HG03469 (cell line): ENCODE results near the gene DMGDH.

ENCODE experiments used
- ATAC-seq: cut with Tn5 transposase; IDR thresholded peaks from one replicate; pipeline ENCODE4 v1.9.1; 2021; ENCODE audit warnings: mild to moderate bottlenecking, moderate library complexity, moderate number of reproducible peaks; ENCODE audit not compliant: unreplicated experiment

DMGDH gene

DNA sequence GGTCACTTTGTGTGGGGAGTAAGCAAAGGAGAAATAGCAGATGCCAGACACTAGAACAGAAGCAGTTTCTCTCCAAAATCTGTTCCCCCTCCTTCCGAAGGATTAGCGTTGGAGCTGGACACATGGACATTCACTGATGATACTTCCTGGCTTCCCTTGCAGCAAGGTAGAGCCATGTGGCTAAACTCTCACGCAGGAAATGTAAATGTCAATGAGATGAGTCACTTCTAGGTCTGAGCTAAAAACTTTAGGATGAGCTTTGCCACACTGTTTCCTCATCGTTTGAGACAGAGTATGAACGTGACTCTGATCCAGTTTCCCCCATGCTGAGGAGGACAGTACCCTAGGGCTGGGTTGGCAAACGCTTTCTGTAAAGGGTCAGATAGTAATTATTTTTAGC lies 5.2 kb upstream of the DMGDH start:
- ATAC-seq: no peak

DNA sequence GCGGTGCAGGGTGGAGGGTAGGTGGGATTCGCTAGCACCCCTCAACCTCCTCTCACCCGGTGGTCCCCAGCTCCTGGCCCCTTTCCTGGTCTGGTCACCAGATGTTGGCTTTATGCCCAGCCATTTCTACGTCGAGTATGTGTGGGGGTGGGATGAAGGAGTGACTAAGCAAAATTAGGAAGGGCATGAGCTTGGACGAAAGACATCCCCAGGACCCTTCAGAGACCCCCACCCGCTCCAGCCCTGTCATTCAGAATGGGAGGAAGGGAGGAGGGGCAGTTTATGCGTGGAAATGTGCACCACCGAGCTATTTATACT lies 835 bp upstream of the DMGDH start:
- no peak for ATAC-seq

GRCh38 chr5:79062436-79062835 lies 7.0 kb downstream of the DMGDH start:
- ATAC-seq: no peak

DNA sequence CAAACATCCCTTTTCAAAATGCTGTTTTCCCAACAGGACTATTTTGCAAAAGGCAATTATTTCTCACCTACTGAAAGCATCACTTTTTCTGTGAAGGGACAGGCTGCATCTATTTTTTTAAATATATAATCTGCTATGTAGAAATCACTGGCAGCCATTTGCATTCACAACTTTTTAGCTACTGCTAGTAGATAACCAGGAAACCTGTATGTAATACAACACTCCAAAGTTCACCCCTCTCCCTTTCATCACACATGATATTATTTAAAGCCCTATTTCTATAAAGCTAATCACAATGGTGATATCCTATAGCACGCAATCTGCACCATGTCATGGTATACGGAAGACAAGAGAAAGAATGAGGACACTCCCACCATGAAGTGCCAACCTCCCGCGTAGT lies 9.8 kb downstream of the DMGDH start:
- ATAC-seq: no peak

- no peak for ATAC-seq
These were observed 12.6 kb downstream of the DMGDH start for GRCh38 chr5:79056847-79057246.

DNA sequence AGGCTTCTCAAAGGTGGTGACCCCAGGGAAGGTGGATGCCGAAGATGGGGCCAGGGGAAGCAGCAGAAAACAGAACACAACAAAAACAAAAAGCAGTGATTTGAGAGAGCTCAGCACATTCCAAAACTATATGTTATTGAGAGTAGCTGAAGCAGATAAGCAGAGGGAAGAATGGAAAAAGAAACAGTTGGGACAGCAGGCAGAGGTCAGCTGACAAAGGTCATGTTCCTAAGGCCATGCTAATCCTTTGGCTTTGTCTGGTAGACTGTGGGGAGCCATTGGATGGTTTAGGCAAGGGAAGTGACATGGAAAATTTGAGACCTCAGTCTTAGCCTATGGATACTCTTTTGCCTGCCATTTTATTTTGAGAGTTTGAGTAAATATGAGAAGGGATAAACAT lies 14.5 kb downstream of the DMGDH start:
- no peak for ATAC-seq

DNA sequence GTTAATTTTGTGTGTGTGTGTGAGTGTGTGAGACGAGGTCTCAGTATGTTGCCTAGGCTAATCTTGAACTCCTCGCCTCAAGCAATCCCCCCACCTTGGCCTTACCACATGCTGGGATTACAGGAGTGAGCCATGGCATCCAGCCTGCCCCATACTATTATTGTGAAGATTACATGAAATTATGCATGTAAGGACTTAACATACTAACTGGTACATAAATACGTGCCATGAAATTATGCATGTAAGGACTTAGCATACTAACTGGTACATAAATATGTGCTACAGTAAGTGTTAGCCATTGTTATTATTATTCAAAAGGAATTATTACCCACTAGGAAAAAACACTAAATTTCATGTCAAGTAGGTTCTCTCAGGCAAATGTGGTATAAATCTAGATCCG lies 16.2 kb downstream of the DMGDH start:
- ATAC-seq: no peak

DNA sequence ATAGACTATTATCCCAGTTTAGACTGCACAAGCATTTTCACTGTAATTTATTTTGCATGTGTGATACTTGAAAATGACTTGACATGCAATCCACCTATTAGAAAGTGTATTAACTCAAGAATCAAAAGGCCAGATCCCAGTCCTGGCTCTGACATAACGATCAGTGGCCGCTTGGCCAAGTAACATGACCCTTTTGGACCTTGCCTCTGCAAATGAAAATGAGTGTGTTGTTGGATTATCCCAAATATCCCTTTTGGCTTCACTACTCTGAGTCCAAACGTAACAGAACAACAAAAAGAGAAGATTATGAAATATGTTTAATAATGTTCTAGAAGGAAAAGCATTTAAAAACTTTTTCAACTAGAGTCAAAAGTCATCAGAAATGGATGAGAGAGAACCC lies 19.0 kb downstream of the DMGDH start:
- ATAC-seq: no peak

DNA sequence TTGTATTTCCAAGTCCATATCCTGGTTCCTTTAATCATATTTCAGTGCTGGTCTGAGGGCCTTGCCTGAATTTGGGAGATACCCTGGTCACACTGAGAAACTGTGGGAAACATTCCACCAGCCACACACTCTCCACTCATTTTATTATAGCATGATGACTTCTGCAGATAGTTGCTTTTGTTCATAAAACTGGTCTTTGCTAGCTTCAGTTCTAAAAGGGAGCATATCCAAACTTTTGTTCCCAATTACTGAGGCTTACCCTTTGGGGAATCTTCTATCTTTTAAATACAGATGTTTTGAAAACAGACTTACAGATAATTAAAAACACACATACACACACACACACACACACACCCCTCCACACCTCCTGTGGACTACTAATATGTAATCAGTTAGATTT lies 21.0 kb downstream of the DMGDH start:
- ATAC-seq: no peak

GRCh38 chr5:79047199-79047598 lies 22.3 kb downstream of the DMGDH start:
- ATAC-seq: no peak

- no peak for ATAC-seq
These were observed 27.3 kb downstream of the DMGDH start for GRCh38 chr5:79042188-79042587.

DNA sequence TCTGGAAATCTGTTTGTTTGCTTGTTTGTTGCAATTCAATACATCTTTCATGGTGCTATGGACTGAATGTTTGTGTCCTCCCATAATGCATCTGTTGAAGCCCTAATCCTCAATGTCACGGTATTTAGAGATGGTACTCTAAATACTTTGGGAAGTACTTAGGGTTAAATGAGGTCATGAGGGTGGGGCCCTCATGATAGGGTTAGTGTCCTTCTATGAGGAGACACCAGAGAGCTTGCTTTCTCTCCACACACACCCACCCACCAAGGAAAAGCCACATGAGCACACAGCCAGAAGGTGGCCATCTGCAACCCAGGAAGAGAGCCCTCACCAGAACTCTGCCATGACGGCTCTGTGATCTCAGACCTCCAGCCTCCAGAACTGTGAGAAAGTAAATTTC lies 32.7 kb downstream of the DMGDH start:
- no peak for ATAC-seq

GRCh38 chr5:79035237-79035636 lies 34.2 kb downstream of the DMGDH start:
- ATAC-seq: no peak

GRCh38 chr5:79032782-79033181 lies 36.7 kb downstream of the DMGDH start:
- no peak for ATAC-seq

DNA sequence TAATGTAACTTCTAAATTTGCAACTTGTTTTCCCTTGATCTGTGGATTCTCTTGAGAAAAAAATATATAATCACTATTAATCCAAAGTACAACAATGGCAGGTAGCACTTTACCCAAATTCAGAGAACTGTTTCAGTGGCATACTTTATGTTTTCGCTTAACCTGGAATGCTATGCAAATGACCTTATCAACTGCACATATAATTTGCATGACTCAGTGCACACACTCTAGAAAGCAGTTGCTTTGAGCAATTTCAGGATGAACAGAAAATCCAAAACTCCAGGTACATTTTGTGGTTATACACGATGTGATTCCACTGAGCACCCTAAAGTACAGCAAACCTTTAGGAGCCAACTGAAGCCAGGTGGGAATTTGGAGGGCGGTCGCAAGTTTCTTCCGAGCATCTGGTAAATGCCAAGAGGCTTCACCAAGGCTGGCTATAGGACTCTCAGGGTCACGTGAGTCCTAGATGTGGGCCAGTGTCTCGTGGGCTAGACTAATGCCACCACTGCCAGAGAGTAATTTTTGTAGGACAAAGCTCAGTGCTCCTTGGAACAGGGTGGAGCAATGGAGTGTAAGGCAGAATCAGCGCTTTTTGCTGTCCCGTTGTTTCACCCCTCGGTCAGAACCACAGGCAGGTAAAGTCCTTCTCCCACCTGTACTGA lies 37.3 kb downstream of the DMGDH start:
- ATAC-seq: no peak

DNA sequence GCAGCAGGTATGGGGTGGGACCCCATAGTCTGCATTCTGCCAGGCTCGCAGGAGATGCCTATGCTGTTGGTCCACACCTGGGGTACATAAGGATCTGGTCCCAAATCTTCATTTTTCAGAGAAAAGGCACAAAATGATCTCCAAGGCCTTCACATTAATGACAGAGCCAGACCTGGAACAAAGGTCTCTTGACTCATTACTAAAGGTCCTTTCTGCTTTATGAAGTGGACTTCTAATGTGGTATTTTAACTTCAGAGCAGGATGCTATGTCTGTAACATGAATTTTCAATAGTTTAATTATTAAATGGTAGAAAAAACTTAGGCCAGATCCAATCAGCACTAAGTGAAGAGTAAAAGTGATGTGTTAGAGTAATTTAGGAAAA lies 38.0 kb downstream of the DMGDH start:
- ATAC-seq: no peak

DNA sequence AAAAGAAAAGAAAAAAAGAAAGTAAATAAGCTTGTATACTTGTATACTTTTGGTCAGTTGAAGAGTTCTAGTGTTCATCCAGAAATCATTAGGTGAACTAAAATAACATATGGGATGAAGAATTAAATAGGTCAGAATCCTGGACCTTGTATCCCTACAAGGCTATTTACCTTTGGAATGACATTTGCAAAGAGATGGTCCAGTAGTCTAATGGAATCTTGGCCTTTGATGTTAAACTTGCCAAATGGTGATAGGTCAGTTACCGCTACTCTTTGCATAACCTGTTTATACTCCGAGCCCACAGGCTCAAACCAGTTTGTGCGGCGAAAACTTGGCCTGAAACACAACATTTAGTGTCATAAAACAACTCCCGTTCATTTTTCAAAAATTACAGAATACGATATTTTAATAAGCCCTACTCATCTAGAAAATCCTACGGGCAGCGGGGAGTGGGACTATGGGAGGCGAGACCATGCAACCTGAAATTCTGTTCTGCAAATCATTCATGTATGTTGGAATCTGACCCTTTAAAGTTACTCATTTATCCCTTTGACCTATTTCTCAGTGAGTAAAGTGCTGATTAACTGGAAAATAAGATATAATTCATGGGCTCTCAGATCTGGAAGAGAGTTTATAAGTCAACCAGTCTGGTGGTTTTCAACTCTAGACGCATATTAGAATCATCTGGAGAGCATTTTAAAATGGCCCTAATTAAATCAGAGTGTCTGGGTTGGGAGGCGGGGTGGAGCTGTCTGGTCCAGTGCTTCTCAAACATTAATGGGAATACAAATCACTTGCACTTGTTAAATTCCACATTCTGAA lies 38.6 kb downstream of the DMGDH start:
- no peak for ATAC-seq

DNA sequence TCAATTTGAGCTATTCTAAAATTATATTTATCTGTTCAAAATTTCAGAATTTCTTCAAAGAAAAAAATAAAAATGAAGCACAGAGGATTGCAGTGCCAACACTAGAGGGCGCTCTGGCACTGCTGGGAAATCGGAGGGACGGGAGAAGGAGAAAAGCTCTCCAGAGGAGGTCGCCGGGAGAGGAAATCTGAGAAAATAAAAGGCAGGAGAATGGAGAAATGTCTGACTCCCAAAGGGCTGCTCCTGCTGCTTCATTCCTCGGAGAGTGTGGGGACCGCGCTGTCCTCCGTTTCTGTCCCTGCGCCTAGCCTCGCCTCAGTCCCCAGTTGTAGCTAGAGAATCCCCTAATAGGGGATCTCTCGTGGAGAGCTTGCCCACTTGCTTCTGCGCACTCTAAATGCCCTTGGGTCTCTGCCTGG lies 44.4 kb downstream of the DMGDH start:
- no peak for ATAC-seq

GRCh38 chr5:79023947-79024346 lies 45.5 kb downstream of the DMGDH start:
- ATAC-seq: no peak

- ATAC-seq: no peak
These were observed 46.1 kb downstream of the DMGDH start for GRCh38 chr5:79023348-79023747.

DNA sequence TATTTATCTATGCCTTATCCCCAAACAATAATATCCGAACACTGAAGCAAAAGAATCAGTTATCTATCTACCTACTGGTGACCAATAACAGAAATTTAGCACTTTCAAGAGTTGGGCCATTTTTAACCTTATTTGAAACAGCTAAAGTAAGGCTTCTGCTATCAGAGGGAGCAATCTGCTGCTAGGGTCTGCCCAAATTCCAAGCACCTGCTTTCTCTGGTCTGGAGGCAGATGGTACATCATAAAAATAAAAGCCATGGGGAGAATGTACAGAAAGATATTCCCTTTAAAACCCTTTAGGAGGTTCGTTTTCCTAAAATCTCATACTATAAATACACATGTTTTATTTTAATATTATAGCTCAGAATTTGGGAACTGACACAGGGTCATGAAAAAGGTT lies 46.7 kb downstream of the DMGDH start:
- ATAC-seq: no peak

DNA sequence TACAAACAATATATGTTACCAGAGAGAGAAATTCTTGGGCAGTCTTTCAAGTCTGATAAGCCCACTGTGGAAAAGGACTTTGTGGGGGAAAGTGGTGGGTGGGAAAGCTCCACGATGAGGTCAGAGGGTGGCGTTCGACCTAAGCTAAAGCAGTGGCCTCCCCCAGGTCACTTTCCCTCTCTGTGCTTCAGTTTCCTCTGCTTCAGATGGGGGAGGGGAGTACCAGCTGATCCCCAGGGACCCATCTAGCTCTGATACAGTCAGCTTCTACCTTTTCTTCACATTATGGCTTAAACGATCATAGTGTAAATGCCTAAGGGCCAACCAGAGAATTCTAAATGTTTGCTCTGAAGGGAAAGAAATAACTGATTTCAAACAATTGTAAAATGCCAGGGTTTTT lies 47.7 kb downstream of the DMGDH start:
- ATAC-seq: no peak
